HG03108 (cell line): ENCODE measurements around the gene SLC24A3.
"Not testable (repeated sequence)": the region's sequence is repeated elsewhere in the genome, so short reads cannot be mapped to it uniquely, and the experiment has no call there.

Source experiments
- ATAC-seq: cut with Tn5 transposase; IDR thresholded peaks from one replicate; pipeline ENCODE4 v1.9.1; 2021; ENCODE audit warnings: moderate library complexity; ENCODE audit not compliant: unreplicated experiment

The SLC24A3 gene

DNA sequence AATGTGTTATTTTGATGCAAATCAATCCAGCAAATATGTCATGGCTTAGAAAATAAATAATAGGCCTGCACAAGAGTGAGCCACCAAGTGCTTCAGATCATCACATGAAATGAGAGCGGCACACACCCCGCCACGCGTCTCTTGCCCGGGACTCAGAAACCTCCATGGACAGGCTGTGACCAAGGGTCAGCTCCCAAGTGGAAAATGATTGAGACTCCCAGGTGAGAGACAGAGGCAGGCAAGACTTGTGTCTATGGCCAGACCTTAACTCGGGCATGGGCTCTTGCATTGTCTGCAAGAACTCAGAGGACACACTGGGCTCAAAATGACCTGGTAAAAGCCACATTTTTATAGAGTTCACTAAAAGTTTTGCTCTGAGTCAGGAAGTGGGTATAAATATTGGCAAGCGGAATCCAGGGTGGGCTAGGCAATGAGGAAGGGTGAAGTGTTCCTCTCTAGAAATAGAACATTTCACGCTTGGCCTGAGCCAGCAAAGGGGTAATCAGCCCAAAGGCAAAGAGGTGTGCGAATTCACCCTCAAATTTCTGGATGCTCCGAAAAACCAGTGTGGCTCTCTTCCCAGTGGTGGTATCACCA, 514.9 kb downstream of the SLC24A3 start:
- no peak for ATAC-seq

DNA sequence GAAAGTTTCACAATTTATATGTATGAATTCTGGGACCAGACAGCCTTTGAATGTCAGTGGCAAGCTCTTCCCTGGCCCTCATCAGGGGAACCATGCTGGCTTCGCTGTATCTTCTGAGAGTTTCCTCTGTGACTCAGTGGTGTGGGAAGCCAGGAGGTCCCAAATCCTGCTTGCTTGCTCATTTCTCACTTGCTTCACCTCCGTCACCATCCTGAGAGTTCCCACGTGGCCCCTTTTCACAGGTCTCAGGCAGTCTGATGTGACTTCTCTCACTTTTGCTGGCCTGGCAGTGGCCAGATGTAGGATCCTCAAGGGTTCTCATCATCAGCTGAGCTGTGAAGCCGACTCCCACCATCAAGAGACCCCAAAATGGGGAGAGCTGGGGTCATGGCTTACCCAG, 517.2 kb downstream of the SLC24A3 start:
- no peak for ATAC-seq

DNA sequence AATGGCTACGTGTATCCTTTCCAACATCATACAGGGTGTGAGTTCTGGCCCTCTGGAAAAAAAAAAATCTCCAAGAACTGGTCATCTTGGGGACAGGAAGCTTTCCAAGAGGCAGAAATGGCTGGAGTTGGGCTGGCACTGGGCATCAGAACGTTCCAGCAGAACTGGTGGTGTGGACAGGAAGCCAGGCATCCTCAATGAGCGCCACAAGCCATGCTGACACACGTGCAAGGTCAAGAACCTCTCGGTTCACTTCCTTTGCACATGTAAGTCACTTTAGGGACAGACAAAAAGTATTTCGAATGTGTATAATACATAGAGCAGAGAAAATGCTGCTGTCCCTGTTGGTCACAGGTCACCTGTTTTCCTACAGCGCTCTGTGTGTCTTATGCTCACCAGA, 518.3 kb downstream of the SLC24A3 start:
- ATAC-seq: no peak

DNA sequence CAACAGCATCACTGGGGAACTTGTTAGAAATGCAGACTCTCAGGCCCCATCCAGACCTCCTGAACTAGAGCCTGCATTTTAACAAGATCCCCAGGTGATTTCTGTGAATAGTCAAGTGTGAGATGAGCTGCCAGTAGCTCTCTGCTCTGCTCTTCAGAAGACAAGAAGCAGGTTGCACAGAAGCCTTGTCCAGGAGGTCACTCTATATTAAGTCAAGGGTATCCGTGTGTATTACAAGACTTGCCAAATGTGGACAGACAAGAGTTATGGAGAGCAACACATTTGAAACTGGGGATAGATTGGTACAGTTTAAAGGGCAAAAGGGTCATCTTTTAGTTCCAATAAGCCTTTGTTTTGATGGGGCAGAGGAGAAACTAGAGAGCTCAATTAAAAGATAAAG, 522.4 kb downstream of the SLC24A3 start:
- no peak for ATAC-seq

DNA sequence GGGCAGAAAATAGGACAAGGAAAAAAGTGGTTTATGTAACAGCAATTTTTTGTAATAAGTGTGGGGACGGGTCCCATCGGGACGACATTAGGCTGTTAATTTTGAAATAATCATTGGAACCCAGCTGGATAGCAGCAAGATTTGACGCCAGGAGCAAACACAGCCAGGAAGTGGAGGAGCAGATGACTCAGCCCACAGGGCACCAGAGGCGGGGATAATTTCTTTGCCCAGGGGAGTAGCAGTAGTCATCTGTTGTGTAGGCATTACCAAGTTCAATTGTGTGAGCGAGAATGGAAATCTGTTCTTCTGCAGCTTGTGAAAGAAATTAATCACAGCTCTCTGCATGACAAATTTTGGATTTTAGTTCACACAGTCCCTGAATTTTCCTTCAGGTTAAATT, 523.0 kb downstream of the SLC24A3 start:
- ATAC-seq: peak; percentile 68

DNA sequence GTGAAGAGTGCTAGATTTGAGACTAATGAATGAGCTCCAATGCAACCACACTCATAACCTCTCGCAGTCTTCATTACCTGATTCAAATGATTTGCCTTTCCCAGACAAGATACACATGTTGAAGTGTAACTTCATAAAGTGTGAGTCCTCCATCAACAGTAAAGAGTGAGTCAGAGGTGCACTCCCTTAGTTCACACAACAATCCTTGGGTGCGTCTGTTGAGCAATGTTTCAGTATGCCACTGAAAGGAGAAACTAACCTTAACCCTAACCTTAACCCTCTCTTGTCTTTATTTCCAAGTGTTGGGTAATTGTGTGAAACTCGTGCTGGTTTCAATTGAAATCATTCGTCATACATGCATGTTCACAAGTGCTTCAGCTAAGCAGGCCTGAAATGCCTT, 524.6 kb downstream of the SLC24A3 start:
- ATAC-seq: no peak

DNA sequence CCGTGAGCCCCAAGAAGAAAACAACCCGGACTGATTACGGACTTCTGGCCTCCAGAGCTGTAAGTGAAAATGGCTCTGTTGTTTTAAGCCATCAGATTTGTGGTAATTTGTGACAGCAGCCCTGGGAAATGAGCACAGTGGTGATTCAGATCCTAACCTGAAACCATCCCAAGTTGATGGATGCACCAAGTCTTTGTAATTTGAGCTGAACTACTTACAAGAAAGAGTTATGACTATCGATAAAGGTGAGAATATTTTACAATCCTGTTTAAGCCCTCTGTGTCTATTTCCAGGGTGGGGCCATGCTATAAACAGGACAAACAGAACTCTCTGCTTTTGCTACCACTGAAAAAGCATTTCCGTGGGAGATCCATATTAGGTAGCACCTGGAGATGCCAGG, 526.5 kb downstream of the SLC24A3 start:
- ATAC-seq: no peak

DNA sequence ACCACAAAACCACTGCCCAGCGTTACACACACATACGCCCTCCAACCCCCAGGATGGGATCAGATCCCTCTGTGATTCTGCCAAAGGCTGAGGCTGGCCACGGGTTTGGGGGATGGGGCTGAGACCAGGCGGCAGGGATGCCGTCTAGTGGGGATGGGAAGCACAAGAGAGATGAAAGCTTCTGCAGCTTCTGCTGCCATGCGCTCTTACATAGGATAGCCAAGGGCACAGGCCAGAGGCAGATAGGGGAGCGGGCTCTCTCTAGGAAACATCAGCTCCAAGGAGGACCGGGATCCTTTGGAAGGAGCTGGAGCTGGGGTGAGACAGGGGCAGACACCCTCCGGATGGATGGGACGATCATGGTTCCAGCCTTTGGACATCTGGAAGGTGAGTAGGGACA, 526.9 kb downstream of the SLC24A3 start:
- no peak for ATAC-seq

DNA sequence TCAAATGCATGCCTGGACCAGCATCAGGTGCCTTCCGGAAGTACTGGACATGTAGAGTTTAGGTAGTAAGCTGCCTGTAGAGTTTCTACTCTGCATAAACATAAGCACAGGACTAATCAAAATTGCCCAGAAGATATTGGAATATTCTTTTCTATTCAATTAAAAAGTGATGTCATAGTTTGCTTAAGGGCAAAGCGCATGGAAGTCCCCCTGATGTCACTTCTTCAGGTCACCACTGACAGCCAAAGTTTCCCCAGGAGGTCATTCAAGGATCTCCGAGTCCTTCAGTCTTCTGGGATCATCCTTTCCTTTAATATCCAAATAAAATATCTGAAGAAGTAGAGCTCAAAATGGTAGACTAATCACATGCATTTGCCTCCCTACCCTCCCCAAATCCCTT, 528.1 kb downstream of the SLC24A3 start:
- ATAC-seq: no peak

DNA sequence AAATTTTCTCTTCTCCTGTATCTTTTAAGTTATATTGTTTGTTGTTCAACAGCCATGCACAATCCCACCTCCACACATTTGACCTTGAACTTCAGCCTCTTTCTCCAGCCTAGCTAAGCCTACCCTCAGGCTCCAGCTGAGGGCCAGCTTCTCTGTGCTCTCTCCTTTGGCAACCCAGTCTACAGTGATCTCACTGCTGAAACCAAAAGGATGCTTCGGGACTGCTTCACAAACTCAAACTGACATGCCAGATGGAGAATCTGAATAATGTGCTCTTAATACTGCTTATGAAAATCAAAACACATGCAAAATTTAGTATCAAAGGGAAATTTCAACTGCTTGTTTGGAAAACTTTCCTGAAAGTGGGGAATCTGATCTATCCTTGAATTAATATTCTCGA, 529.5 kb downstream of the SLC24A3 start:
- no peak for ATAC-seq

DNA sequence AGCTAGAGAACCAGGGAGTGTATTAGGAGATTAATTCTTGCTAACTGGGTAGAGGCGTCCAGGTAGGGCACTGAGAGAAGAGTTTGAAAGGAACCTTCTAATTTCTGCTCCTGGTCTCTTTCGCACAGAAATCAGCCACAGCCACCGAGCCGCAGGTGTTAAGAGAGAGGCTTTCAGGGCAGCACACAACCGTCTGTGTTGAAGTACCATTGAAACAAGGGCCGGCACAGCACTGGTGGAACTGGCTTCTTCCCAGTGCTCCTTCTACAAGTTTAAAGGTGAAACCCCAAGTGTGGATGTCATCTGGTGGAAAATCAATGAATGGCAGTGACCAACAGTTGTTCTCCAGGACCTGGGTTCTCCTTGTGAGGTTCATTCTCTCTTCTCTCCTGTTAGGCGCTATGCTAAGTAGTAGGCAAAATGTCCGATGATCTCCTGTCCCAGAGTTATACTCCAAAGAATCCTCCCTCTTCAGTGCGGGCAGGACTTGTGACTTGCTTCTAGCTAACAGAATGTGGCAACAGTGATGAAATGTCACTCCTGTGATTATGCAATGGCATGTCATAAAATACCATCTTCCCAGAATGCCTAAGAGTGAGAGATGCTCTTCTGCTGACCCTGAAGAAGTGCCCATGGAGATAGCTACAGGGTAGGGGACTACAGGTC, 530.7 kb downstream of the SLC24A3 start:
- no peak for ATAC-seq

DNA sequence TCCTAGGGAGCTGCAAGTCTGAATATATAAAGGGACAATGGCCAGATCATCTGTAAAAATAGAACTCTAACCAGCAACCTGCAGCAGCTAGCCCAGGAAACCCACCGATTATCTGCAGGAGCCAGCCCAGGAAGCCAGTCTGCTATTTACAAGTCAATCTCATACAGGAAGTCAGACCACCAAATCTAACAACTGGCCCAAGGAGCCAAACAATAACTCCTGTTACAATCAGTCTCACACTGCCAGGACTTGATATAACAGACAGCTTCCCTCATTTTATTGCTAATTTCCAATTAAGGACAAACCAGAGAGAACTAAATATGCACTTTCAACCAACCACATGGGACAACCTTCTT, 531.2 kb downstream of the SLC24A3 start:
- no peak for ATAC-seq

DNA sequence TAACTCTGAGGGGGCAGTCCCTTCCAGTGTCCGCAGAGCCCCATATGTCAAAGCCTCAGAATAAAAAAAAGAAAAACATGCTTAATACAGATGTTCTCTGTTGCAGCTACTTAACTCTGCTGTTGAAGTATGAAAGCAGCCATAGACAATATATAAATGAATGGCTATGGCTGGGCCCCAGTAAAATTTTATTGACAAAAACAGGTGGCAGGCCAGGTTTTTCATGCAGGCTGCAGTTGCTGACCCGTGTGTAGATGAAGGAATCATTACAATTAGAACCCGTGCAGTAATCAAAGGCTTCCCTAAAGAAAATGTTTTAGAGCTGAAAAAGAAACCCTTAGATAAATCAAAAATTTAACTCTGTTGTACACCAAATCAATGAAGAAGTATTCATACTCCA, 532.7 kb downstream of the SLC24A3 start:
- no peak for ATAC-seq

DNA sequence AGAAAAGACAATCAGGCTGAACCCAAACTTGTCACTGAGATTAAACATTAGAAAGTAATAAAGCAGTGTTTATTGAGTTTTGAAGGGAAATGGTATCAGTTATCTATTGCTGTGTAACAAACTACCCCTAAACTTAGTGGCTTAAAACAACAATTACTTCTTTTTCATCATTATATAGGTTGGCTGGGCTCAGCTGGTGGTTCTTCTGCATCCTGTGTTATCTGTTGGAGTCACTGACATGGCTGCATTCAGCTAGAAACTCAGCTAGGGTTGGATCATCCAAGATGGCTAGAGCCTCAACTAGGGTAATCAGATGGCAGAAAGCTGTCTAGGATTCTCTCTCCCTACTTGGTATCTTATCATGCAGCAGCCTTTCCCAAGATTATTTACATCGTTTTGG, 533.1 kb downstream of the SLC24A3 start:
- ATAC-seq: no peak

DNA sequence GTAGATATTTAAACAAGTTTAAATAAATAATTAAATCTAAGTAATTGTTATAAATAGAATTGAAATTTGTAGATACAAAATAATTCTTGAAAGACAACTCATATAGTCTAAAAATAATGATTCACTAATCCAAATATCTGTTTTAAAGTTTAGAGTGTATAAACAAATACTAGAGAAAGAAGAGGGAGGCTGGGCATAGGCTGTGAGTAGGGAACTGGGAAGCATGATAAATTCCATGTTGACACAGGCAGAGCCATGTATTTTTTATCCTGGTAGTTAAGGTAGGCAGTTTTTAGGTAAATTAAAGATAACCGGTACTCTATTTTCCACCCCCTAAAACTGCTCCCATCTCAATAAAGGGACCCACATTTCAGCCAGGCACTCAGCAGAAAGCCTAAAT, 534.0 kb downstream of the SLC24A3 start:
- no peak for ATAC-seq

DNA sequence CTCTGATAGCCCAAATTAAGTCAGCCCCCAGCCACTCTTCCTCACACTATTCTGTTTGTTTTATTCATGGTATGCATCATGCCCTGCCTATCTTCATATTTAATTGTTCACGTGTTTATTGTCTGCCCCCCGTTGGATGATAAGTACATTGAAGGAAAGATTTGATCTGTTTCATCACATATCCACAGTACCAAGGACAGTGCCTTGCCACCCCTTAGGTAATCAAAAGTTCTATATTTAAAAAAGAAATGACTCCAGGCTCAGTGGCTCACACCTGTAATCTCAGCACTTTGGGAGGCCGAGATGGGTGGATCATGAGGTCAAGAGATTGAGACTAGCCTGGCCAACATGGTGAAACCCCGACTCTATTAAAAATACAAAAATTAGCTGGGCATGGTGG, 535.5 kb downstream of the SLC24A3 start:
- no peak for ATAC-seq

DNA sequence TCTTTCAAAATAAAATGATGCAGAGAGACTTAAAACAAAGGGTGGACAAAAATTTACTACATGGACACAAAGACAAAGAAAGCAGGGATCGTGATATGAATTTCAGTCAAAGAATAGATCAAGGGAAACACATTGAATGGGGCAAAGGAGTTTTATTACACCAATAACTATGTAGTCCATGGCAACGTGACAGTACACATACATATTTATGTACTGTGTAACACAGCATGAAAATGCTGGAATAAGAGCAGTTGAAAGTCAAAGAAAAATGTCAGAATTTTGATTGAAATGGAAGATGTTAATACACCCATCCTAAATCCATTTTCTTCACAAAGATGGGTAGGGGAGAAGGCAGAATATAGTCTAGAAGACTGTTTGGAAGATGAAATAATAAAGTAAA, 536.2 kb downstream of the SLC24A3 start:
- ATAC-seq: no peak

DNA sequence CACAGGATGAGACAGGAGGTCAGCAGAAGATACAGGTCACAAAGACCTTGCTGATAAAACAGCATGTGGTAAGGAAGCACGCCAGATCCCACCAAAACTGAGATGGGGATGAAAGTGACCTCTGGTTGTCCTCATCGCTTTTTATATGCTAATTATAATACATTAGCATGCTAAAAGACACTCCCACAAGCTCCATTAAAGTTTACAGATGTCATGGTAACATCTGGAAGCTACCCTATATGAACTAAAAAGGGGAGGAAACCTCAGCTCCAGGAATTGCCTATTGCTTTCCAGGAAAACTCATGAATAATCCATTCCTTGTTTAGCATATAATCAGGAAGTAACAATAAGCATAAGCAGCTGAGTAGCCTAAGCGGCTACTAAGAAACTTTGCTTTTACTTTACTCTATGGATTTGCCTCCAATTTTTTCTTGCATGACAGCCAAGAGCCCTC, 537.2 kb downstream of the SLC24A3 start:
- no peak for ATAC-seq

DNA sequence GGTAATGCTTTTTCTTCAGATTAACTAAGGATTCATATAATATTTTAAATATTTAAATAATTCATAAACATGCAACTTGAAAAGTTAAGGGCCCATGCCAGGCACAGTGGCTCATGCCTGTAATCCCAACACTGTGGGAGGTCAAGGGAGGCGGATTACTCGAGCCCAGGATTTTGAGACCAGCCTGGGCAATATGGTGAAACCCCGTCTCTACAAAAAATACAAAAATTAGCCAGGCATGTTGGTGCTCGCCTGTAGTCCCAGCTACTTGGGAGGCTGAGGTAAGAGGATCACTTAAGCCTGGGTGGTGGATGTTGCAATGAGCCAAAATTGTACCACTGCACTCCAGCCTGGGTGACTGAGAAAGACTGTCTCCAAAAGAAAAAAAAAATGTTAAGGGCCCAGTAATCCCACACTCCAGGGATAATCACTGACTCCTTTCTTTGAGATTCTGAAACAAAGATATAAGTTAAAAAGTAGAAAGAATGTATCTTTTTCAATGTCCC, 537.7 kb downstream of the SLC24A3 start:
- ATAC-seq: no peak

DNA sequence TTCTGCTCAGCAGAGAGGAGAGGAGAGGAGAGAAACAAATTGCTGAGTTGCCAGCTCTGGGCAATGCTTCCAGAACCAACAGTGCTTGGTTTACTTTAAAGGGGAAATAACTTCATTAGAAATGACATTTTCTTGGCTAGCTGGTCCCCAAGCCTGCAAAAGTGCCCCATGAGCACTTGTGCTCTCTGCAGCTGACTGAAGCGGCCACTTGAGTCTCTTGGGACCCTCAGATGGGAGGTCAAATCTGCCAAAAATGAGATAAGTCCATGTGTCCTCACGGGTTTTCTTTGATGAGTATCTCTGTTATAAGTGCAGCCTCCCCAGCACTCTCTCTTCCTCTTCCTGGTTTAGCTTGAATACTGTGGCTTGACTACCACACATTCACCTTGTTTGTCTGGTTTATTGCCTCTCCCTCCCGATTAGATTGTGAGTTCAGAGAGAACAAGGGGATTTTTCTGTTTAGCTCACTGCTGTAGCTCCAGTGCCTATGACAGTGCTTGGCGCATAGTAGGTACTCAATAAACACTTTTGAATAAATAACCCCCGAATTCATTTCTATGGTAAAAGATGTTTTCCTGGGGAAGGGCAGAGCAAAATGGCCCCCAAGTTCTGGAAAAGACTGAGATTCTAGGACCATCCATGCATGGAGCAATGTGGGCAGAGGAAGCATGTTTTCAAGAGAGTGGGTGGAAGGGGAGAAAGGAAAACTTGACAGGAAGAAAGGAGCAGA, 538.6 kb downstream of the SLC24A3 start:
- ATAC-seq: no peak

DNA sequence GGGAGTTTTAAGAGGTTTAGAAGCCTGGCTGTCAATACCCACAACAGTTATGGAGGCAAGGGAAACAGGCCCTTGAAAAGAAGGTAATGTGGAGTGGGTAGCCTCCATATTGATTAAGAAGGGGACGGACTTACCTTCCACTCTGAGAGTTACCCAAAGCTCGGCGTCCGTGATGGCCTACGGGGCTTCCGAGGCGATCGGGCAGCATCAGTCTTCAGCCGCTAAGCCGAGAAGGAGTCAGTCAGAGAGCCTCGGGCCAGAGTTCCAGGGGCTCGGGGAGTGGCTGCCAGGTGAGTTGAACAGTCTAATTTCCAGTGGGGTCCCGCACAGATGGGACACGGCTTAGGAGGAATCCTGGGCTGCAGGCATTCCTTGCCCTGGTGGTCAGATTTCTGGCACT, 541.8 kb downstream of the SLC24A3 start:
- not testable (repeated sequence) for ATAC-seq

DNA sequence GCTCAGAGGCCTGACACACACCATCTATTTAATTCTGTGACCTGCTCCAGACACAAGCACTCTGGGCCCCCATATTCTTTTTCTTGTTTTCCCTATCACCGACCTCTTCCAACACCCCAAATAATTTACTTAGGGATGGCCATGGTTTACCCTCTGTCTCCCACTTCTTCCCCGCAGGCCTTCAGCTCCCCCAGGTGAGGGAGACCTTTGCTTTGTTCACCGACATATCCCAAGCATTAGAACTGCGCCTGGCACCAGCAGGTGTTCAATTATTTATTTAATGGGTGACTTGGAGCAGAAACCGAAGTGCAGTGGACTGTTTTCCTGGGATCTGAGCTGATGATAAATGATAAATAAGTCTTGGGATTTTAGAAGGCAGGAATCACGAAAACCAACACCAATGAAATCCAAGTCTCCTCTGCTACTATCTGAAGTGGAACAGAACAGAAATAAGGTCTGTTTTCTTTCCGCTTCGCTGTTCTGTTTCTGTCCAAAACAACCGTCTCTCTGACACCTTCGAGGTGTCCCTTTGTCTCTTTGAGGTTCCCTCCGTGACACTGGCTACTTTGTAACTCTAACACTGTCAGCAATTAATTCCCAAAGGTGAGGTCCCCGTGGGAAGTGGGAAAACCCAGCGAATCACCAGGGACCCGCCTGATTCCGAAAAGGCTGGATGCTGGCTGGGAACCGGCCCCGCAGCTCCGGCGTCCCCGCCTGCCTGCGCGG, 544.5 kb downstream of the SLC24A3 start:
- ATAC-seq: no peak
